Stimulated activated CD8-positive, alpha-beta memory T cell treated with anti-CD3 and anti-CD28 coated beads, Interleukin-7, amount 100 ng/mL, for 24 hours (primary cell): ENCODE results near the gene MFNG.

Experiments used
- DNase-seq: peaks from one replicate; pipeline ENCODE4 v3.0.0-alpha.2; 2020; ENCODE audit warnings: low read depth

The MFNG gene

DNA sequence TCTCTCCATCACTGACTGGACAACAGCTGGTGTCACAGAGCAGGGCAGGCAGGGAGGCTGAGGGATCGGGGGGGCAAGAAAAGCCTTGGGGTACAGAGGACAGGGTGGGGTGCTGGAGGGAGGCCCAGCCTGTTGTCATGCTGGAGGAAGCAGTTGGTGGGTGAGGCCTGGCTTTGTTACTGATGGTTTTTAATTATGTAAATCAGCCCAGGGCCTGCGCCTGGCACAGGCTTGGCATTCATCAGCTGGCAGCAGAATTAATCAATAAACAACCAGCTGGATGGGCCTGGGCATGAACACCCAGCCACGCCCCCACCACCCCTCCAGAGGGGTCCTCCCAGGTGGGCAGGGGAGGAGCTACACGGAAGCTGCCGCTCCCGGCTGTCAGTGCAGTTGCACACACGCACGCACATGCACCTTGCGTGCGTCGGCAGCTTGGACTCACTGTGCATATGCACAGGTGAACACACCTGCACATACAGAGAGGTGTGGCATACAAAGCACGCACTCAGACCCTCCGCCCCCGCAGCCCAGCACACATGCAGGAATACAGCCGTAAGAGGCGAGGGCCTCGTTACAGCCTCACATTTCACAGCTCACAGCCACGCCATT, 37.6 kb downstream of the MFNG start:
- DNase-seq, result no peak

DNA sequence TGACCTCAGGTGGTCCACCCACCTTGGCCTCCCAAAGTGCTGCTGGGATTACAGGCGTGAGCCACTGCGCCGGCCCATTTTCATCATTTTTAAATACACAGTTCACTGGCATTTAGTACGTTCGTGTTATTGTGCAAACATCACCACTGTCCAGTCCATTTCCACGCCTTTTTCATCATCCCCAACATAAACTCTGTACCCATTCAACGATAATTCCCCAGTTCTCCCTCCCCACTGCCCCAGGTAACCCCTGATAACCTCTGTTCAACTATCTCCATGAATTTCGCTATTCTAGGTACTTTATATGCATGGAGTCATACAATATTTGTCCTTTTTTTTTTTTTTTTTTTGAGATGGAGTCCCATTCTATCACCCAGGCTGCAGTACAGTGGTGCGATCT, 40.7 kb downstream of the MFNG start:
- DNase-seq, result no peak

- no peak for DNase-seq
These were observed 42.2 kb downstream of the MFNG start for GRCh38 chr22:37443977-37444376.

DNA sequence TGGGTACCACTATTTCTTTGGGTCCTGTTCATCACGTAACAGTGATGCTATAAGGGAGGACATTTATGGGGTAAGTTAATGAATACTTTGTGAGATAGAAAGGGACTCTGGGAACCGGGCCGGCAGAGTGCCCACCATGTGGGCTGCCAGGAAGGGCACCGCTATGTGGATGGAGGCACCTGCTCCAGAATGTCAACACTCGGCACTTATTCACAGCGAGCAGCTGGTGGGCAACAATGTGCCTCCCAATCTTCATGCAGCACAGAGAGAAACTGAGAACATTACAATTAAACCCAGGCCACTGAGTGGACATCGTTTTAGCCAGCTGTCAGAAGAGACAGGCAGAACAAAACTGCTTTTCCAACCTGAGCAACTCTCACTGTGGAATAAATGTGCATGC, 43.1 kb downstream of the MFNG start:
- no peak for DNase-seq

GRCh38 chr22:37442537-37442936, 43.6 kb downstream of the MFNG start:
- no peak for DNase-seq

GRCh38 chr22:37442135-37442534, 44.0 kb downstream of the MFNG start:
- DNase-seq, result no peak

- DNase-seq, result no peak
These were observed 45.3 kb downstream of the MFNG start for GRCh38 chr22:37440875-37441274.

DNA sequence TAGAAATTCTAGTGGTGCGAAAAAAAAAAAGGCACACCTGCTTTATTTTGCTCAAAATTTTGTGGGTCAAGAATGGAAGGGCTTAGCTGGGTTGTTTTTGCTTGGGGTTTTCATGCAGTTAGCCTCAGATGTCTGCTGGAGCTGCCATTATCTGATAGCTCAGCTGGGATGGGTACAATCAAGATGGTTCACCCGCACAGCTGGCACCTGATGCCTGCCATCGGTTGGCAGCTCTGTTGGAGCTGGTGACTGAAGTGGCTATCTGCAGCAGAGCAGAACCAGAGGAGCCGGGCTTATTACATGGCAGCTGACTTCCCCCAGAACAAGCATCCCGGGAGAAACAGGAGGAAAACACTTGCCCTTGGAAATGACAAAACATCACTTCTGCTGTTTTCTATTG, 46.8 kb downstream of the MFNG start:
- no peak for DNase-seq

DNA sequence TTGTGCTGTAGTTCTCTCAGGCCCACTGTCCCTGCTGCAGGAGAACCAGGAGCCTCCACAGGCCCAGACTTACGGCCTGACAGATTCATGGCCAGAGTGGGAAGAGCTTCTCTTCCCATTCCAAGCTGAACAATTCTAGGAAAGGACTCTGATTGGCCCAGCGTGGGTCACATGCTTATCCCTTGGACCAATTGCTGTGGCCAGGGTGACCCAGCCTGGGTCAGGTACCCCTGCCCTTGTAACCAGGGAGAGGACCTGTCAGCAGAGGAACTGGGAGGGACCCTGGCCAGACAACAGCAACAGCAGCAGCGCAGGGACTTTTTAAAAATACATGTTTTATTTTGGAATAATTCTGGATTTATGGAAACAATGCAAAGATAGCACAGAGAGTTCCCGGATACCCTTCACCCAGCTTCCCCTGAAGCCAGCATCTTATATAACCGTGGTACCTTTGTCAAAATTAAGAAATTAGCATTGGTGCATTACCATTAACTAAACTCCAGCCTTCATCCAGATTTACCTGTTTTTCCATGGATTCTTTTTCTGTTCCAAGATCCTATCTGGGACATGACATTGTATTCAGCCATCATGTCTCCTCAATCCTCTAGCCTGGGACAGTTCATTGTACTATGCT, 50.1 kb downstream of the MFNG start:
- DNase-seq, result no peak

DNA sequence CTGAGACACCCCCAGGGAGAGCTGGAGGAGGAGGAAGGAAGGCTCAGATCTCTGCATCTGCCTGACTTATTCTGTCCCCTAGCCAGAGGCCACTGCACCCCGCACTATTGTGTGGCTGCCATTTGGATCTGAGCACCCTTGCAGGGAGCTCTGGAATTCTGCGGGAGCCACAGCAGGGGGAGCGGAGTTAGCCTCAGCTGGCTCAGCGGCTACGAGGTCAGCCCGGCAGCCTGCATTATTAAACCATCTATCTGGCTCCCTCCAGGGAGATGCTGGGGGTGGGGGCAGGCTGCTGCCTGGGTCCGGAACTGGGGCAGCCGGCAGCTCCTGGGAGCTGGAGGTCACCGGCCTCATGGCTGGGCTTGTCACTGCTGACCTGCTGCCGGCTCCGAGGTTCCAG, 52.4 kb downstream of the MFNG start:
- DNase-seq, result no peak

DNA sequence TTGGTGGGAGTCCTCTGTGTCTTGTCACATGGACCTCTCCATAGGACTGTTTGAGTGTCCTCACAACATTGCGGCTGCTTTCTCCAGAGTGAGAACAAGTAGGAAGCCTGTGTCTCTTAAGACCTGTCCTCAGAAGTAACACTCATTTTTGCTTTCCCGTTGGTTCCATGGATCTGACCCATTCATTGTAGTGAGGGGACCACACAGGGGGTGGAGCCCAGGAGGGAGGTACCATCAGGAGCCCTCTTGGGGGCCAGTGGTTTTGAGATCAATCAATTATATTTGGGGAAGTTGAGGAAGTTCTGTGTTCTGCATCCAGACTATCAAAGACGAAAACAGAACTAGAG, 53.5 kb downstream of the MFNG start:
- DNase-seq, result no peak

- peak; percentile 41 for DNase-seq
These were observed 54.1 kb downstream of the MFNG start for GRCh38 chr22:37431801-37432707.

DNA sequence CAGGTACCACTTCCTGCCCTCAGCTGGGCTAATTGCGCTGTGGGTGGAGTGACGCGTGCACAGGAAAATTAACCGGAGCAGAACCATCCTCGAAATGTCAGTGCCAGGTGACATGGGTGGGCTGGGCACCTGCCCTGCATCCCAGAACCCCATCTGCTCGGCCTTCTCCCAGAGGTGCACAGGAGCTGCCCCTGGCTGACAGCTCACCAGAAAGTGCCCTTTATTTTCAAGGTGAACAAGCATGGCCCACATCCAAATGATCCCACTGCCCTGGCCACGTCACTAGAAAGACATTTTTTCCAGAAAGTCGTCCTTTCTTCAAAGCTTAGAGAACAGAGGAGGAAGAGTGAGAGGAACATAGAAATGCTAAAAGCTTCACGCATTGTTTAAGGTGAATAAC, 54.8 kb downstream of the MFNG start:
- no peak for DNase-seq

DNA sequence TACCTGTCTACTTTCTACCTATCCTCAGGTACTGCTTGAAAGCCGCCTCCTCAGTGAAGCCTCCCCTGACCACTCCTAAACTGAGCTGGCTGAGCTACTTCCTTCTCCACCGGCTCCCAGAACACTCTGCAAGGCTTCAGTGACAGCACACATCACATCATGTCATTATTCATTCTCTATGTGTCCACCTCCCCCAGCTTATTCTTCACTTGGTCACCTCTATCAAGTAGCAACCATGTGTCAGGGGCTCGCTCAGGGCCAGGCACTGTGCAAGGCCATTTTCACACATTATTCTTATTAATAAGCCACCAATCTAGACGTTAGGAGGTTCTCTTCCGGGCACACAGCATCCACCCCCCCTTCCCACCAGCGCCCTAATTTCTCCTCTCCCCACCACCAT, 55.2 kb downstream of the MFNG start:
- DNase-seq, result no peak

DNA sequence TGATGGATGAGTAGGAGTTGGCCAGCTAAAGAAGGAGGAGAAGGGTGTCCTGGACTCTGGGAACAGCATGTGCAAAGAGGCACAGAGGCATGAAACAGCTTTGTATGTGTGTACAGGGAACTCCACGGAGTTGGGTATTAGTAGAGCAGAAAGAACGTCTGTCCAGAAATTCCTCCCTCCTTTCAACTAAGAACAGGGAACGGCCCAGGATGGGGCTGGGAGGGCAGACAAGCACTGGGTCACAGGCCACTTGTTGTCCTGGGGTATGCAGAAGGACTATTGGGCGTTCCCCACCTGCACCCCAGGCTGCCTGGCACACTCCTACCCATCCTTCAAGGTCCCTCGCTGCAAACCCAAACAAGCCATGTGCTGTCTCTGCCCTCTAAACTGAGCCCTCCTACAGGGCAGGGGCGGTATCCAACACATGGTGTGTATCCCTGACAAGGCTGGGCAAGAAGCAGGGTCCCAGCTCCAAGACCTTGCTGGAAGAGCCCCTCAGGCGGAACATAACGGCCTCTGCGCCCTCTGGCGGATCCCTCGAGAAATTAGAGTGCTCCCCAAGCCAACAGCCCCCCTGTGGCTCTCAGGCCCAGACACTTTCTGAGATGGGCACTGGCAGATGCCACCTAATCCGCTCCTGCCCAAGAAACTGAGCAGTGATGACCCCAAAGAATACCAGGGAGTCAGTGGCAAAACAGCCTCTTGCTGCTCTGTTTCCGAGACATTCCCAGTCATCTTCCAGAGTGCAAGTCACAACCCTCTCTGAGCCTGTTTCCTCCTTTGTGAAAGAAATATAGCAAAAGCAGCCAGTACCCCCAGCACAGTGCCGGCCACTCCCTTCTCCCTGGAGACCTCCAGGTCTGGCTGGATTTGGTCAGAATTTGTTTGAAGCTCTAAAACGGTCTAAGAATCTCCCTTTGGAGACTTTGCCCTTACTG, 57.3 kb downstream of the MFNG start:
- peak; percentile 35 for DNase-seq

- no peak for DNase-seq
These were observed 58.2 kb downstream of the MFNG start for GRCh38 chr22:37427711-37428635.

GRCh38 chr22:37427135-37427710, 59.0 kb downstream of the MFNG start, which contains the start of gene ELFN2:
Gene ELFN2 (minus strand): TSS chr22:37427479. CDS start chr22:37375534, 51,945 bp downstream.
- no peak for DNase-seq

DNA sequence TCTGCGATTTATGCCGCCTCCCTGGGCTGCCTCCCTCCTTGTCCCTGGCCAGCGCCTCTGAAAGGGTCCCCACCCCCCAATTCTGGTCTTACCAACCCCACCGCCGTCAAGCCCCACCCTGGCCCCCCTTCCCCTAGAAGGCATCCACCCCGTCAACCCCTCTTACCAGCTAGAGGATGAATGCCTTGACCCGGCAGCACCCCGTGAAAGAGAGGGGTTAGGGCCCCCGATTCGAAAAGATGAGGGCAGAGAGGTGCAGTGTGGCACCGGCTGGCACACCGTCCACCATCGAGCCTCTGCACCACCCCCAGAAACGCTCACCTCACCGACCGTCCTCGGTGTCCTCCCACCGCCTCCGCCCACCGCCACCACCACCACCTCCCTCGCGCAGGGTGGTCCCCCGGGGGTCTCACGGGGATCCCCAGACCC, 59.5 kb downstream of the MFNG start:
- DNase-seq, result no peak

- DNase-seq, result no peak
These were observed 60.1 kb downstream of the MFNG start for GRCh38 chr22:37425800-37426705.
